Stimulated activated naive B cell treated with anti-CD40 and anti-IgM and Interleukin-4, amounts not matched to agents 10 μg/mL and 1 μg/mL and 100 μg/mL, for 72 hours (primary cell): ENCODE data around the gene SLC28A3.
"Not testable (repeated sequence)": the region's sequence is repeated elsewhere in the genome, so short reads cannot be mapped to it uniquely, and the experiment has no call there.

ENCODE experiments used
- ATAC-seq, 2 donors: fragments of 150-1000 bp; cut with Tn5 transposase; replicated peaks; 2 replicates each; pipeline ENCODE4 v1.10.0; 2021; ENCODE audit warnings: moderate library complexity in 1 of 2
- DNase-seq: peaks from one replicate; pipeline ENCODE4 v3.0.0; 2021
- H3K27ac Mint-ChIP-seq: one replicate; pipeline ENCODE4 v1.8.0; 2022; ENCODE audit warnings: mild to moderate bottlenecking, mixed read lengths
- H3K27me3 Mint-ChIP-seq, 2 donors: one replicate each; pipeline ENCODE4 v1.8.0; 2022; ENCODE audit warnings: mixed read lengths in 2 of 2
- H3K36me3 Mint-ChIP-seq, 2 donors: one replicate each; pipeline ENCODE4 v1.8.0; 2022; ENCODE audit warnings: mixed read lengths in 2 of 2, mild to moderate bottlenecking in 1 of 2
- H3K4me1 Mint-ChIP-seq, 2 donors: one replicate each; pipeline ENCODE4 v1.8.0; 2022; ENCODE audit warnings: mixed read lengths in 2 of 2, mild to moderate bottlenecking in 1 of 2
- H3K4me3 Mint-ChIP-seq, 2 donors: one replicate each; pipeline ENCODE4 v1.8.0; 2022; ENCODE audit warnings: mild to moderate bottlenecking in 2 of 2, mixed read lengths in 2 of 2, moderate library complexity in 1 of 2
- H3K9me3 Mint-ChIP-seq, 2 donors: one replicate each; pipeline ENCODE4 v1.8.0; 2022; ENCODE audit warnings: mixed read lengths in 2 of 2, mild to moderate bottlenecking in 1 of 2

SLC28A3 gene, protein sequence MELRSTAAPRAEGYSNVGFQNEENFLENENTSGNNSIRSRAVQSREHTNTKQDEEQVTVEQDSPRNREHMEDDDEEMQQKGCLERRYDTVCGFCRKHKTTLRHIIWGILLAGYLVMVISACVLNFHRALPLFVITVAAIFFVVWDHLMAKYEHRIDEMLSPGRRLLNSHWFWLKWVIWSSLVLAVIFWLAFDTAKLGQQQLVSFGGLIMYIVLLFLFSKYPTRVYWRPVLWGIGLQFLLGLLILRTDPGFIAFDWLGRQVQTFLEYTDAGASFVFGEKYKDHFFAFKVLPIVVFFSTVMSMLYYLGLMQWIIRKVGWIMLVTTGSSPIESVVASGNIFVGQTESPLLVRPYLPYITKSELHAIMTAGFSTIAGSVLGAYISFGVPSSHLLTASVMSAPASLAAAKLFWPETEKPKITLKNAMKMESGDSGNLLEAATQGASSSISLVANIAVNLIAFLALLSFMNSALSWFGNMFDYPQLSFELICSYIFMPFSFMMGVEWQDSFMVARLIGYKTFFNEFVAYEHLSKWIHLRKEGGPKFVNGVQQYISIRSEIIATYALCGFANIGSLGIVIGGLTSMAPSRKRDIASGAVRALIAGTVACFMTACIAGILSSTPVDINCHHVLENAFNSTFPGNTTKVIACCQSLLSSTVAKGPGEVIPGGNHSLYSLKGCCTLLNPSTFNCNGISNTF

DNA sequence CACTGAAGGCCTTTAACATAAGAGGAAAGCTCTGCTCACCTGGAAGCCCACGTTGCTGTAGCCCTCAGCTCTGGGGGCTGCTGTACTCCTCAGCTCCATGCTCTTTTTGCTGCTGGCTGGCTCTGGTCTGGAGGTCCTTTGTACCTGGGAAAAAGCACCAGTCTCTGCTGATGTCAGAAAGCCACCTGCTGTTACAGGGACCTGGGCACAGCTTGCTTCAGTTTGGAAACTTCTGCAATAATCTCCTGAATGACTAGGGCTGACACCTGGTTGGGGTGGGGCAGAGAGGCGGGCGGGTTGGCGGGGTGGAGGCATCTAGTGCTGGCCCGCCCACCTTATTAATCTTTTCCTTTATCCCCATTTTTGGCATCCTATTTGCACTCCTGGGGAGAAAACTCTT, at the start of gene SLC28A3:
SLC28A3 (minus strand) TSS at position 224 of the 400 bp plus-strand sequence; CDS start at position 99, 125 bp downstream.
- H3K27me3 Mint-ChIP-seq: peaks cover 0 to 7% of the 10 kb centered on the region in 2 donors
- ATAC-seq (no peak), DNase-seq (no peak)
- no peaks in the 10 kb centered on the region for H3K36me3 Mint-ChIP-seq
- no peaks in the 10 kb centered on the region for H3K4me1 Mint-ChIP-seq
- no peak within 1 kb of the TSS for H3K4me3 Mint-ChIP-seq
- H3K9me3 Mint-ChIP-seq: no peaks in the 10 kb centered on the region
- H3K27ac Mint-ChIP-seq: no peak within 1 kb of the TSS

DNA sequence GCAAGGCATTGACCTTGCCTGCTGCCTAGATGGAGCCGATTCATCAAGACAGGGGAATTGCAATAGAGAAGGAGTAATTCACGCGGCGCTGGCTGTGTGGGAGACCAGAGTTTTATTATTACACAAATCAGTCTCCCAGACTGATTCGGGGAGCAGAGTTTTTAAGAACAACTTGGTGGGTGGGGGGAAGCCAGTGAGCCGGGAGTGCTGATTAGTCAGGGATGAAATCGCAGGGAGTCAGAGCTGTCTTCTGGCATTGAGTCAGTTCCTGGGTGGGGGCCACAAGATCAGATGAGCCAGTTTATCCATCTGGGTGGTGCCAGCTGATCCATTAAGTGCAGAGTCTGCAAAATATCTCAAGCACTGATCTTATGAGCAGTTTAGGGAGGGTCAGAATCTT, 49.7 kb upstream of the SLC28A3 start:
- not testable (repeated sequence) for H3K27ac Mint-ChIP-seq, DNase-seq, ATAC-seq, H3K4me3 Mint-ChIP-seq, H3K9me3 Mint-ChIP-seq, H3K4me1 Mint-ChIP-seq, H3K36me3 Mint-ChIP-seq
- peaks cover 11 to 12% of the 10 kb centered on the region in 2 donors for H3K27me3 Mint-ChIP-seq

GRCh38 chr9:84387821-84388220, 47.3 kb upstream of the SLC28A3 start:
- no peaks in the 10 kb centered on the region for H3K9me3 Mint-ChIP-seq
- H3K4me1 Mint-ChIP-seq: no peaks in the 10 kb centered on the region
- H3K27ac Mint-ChIP-seq: no peak overlapping the region
- H3K36me3 Mint-ChIP-seq: no peaks in the 10 kb centered on the region
- no peak for ATAC-seq
- no peak overlapping the region for H3K4me3 Mint-ChIP-seq
- H3K27me3 Mint-ChIP-seq: peaks cover 11 to 12% of the 10 kb centered on the region in 2 donors
- no peak for DNase-seq

DNA sequence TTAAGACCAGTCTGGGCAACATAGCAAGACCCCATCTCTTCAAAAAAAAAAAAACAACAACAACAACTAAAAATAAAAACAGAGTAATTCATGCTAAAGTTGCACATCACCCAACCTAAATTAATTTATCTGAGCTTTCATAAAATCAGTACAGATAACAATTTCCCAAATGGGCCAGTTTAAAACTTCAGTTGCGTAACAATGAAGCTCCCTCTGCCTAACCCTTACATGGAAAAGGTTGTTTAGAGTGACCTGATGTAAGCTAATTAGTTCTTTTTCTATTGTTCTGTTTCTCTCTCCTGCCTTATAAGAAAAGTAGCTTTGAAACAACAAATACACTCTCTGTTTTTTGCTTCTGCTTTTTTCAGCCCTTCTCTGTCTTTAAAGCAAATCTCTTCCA, 46.2 kb upstream of the SLC28A3 start:
- ATAC-seq: no peak
- no peak for DNase-seq
- Mint-ChIP-seq H3K36me3 (no peaks in the 10 kb centered on the region), H3K4me1 (no peaks in the 10 kb centered on the region), H3K27ac (no peak overlapping the region), H3K9me3 (no peaks in the 10 kb centered on the region), H3K27me3 (peaks cover 9 to 11% of the 10 kb centered on the region in 2 donors), H3K4me3 (no peak overlapping the region)

DNA sequence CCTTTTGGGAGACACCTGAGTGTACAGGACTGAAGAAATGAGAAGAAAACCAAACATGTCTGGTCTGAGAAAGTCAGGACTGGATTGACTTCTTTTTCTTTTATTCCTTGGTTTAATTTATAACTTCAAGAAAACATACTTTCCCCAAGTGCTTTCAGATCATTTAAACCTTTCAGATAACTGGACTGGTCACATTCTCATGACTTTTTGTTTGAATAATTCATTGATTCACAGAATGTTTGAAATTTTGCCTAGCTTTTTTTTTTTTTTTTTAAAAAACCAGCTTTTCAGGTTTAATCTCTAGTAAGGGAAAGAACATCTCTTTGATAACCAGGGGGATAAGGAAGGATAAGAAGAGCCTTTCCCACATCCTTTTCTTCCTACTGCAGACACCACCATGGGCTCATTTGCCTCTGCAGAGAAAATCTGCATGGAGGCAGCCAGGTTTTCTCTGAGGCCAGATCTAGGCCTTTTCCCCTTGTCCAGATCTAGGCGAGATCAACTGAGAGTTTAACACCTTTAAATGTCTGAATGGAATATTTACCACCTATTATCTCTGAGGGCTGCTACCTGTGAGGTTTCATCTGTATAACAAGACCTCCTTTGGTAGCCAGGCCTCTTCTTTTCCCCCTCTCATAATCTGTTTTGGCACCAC, 45.0 kb upstream of the SLC28A3 start:
- Mint-ChIP-seq H3K36me3 (no peaks in the 10 kb centered on the region), H3K9me3 (no peaks in the 10 kb centered on the region), H3K27me3 (peaks cover 14 to 18% of the 10 kb centered on the region in 2 donors), H3K4me1 (no peaks in the 10 kb centered on the region), H3K4me3 (no peak overlapping the region), H3K27ac (no peak overlapping the region)
- ATAC-seq (no peak), DNase-seq (no peak)

DNA sequence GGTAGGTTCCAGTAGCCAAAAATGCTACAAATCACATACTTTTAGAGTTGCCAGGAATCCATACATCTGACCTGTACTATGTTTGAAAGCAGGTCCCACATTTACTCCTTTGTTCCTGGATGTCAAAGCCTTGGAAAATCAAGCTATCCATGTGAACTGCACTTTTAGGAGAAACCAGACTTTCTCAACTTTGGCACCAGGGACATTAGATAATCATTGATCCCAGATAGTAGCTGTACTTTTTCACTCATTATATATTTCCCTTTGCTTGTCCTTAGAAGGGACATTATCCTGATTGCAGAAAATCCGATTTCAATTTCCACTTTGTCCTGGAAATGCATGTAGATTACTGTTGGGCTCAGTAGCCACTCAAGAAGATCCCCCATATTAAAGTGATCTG, 44.1 kb upstream of the SLC28A3 start:
- Mint-ChIP-seq H3K9me3 (no peaks in the 10 kb centered on the region), H3K27me3 (peaks cover 11 to 20% of the 10 kb centered on the region in 2 donors), H3K36me3 (no peaks in the 10 kb centered on the region), H3K4me3 (no peak overlapping the region), H3K4me1 (no peaks in the 10 kb centered on the region), H3K27ac (no peak overlapping the region)
- no peak for ATAC-seq
- no peak for DNase-seq

GRCh38 chr9:84383178-84383577, 42.6 kb upstream of the SLC28A3 start:
- Mint-ChIP-seq H3K4me1 (no peaks in the 10 kb centered on the region), H3K36me3 (no peaks in the 10 kb centered on the region), H3K27me3 (peaks cover 11 to 24% of the 10 kb centered on the region in 2 donors), H3K27ac (no peak overlapping the region), H3K9me3 (no peaks in the 10 kb centered on the region), H3K4me3 (no peak overlapping the region)
- DNase-seq (no peak), ATAC-seq (no peak)

GRCh38 chr9:84382720-84383119, 42.2 kb upstream of the SLC28A3 start:
- no peak for ATAC-seq
- DNase-seq: no peak
- peaks cover 11 to 24% of the 10 kb centered on the region in 2 donors for H3K27me3 Mint-ChIP-seq
- H3K4me3 Mint-ChIP-seq: no peak overlapping the region
- no peaks in the 10 kb centered on the region for H3K9me3 Mint-ChIP-seq
- no peaks in the 10 kb centered on the region for H3K4me1 Mint-ChIP-seq
- H3K27ac Mint-ChIP-seq: no peak overlapping the region
- H3K36me3 Mint-ChIP-seq: no peaks in the 10 kb centered on the region

DNA sequence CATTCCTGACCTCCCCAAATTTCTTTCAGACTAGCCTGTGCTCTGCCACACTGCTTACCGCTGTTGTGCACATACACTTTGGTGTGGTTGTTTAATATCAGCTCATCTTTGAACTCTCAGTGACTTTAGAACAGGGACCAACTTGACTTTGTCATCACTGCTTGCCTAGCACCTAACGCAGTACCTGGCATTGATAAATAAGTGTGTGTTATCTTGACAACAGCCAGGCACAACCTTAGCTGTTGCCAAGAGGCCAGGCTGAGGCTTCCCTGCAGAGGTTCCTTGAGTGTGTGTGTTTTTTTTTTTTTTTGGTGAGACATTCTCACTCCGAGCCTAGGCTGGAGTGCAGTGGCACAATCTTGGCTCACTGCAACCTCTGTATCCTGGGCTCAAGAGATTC, 41.0 kb upstream of the SLC28A3 start:
- Mint-ChIP-seq H3K27me3 (peaks cover 11 to 29% of the 10 kb centered on the region in 2 donors), H3K4me3 (no peak overlapping the region), H3K4me1 (no peaks in the 10 kb centered on the region), H3K36me3 (no peaks in the 10 kb centered on the region), H3K9me3 (no peaks in the 10 kb centered on the region), H3K27ac (no peak overlapping the region)
- ATAC-seq: no peak
- DNase-seq: no peak

GRCh38 chr9:84379740-84380139, 39.2 kb upstream of the SLC28A3 start:
- H3K27me3 Mint-ChIP-seq: peaks cover 15 to 34% of the 10 kb centered on the region in 2 donors
- H3K4me3 Mint-ChIP-seq: no peak overlapping the region
- no peak for ATAC-seq
- DNase-seq: no peak
- H3K4me1 Mint-ChIP-seq: no peaks in the 10 kb centered on the region
- no peaks in the 10 kb centered on the region for H3K9me3 Mint-ChIP-seq
- no peak overlapping the region for H3K27ac Mint-ChIP-seq
- no peaks in the 10 kb centered on the region for H3K36me3 Mint-ChIP-seq

- Mint-ChIP-seq H3K36me3 (no peaks in the 10 kb centered on the region), H3K27ac (no peak overlapping the region), H3K4me3 (no peak overlapping the region), H3K9me3 (no peaks in the 10 kb centered on the region), H3K27me3 (peaks cover 10 to 27% of the 10 kb centered on the region in 2 donors), H3K4me1 (no peaks in the 10 kb centered on the region)
- no peak for DNase-seq
- no peak for ATAC-seq
Observed at GRCh38 chr9:84375954-84376353, 35.4 kb upstream of the SLC28A3 start.

DNA sequence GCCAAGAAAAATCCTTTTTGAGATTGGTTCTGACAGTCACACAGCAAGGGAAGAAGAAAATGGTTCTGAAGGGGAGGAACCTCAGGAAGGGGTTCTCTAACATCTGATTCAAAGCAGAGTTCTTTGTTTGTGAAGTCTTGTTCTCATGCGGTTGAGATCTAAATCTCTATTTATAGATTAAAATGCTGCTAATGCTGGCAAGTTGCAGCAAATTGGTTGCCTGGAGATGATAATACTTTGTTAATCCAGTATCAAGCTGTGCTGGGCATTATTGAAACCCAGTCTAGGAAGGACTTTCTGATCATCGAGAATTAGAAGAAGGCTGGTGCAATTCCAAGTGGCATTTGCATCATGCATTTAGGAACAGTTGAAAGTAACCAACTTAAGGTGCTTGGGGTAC, 34.0 kb upstream of the SLC28A3 start:
- peaks cover 10 to 31% of the 10 kb centered on the region in 2 donors for H3K27me3 Mint-ChIP-seq
- no peak overlapping the region for H3K27ac Mint-ChIP-seq
- DNase-seq (no peak), ATAC-seq (no peak)
- H3K4me1 Mint-ChIP-seq: no peaks in the 10 kb centered on the region
- H3K36me3 Mint-ChIP-seq: no peaks in the 10 kb centered on the region
- H3K4me3 Mint-ChIP-seq: no peak overlapping the region
- no peaks in the 10 kb centered on the region for H3K9me3 Mint-ChIP-seq

GRCh38 chr9:84374013-84374412, 33.5 kb upstream of the SLC28A3 start:
- Mint-ChIP-seq H3K27me3 (peaks cover 10 to 28% of the 10 kb centered on the region in 2 donors), H3K4me1 (no peaks in the 10 kb centered on the region), H3K4me3 (no peak overlapping the region), H3K36me3 (no peaks in the 10 kb centered on the region), H3K27ac (no peak overlapping the region), H3K9me3 (no peaks in the 10 kb centered on the region)
- ATAC-seq (no peak), DNase-seq (no peak)

- no peak for DNase-seq
Observed at GRCh38 chr9:84371737-84372136, 31.2 kb upstream of the SLC28A3 start.

More at GRCh38 chr9:84371737-84372136, 31.2 kb upstream of the SLC28A3 start:
- Mint-ChIP-seq H3K27ac (no peak overlapping the region), H3K36me3 (no peaks in the 10 kb centered on the region), H3K4me3 (no peak overlapping the region), H3K4me1 (peaks cover 0 to 2% of the 10 kb centered on the region in 2 donors), H3K27me3 (peaks cover 10 to 24% of the 10 kb centered on the region in 2 donors), H3K9me3 (no peaks in the 10 kb centered on the region)
- ATAC-seq: no peak
